ENCODE results near the gene TGFBRAP1.

- TF ChIP-seq, protein P1, sequence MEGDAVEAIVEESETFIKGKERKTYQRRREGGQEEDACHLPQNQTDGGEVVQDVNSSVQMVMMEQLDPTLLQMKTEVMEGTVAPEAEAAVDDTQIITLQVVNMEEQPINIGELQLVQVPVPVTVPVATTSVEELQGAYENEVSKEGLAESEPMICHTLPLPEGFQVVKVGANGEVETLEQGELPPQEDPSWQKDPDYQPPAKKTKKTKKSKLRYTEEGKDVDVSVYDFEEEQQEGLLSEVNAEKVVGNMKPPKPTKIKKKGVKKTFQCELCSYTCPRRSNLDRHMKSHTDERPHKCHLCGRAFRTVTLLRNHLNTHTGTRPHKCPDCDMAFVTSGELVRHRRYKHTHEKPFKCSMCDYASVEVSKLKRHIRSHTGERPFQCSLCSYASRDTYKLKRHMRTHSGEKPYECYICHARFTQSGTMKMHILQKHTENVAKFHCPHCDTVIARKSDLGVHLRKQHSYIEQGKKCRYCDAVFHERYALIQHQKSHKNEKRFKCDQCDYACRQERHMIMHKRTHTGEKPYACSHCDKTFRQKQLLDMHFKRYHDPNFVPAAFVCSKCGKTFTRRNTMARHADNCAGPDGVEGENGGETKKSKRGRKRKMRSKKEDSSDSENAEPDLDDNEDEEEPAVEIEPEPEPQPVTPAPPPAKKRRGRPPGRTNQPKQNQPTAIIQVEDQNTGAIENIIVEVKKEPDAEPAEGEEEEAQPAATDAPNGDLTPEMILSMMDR (IDR thresholded peaks at IDR 0.05) = no peak
- TF ChIP-seq POLR2A (IDR thresholded peaks at IDR 0.05) = no peak
Observed at GRCh38 chr2:105371156-105371555, 41.6 kb upstream of the TGFBRAP1 start.
